Body of pancreas (tissue), 4 donors: ENCODE data around the gene FBXO10. TPM values are rescaled to one million over a fixed set of nuclear protein-coding genes. Genes with fewer than 3 reads are reported as not detected.

Source experiments
- ATAC-seq: fragments of 150-250 bp; one replicate; pipeline ENCODE4 v1.9.1; 2016
- DNase-seq, 4 donors: peaks; one replicate each; pipeline ENCODE4 v3.0.0-alpha.2; 2019
- H3K27ac ChIP-seq, 4 donors: fragments of 200-600 bp; sonication (generic); 1 replicate in 3 of 4; 2 replicates in 1 of 4; pipeline versions ENCODE4 v1.5.1 to v1.6.1; 2016 to 2019; ENCODE audit warnings: mild to moderate bottlenecking in 1 of 4, mixed read lengths in 1 of 4, moderate library complexity in 1 of 4
- H3K27me3 ChIP-seq, 2 donors: fragments of 200-600 bp; sonication (generic); one replicate each; pipeline ENCODE4 v1.6.0; 2016; ENCODE audit warnings: mild to moderate bottlenecking in 1 of 2
- H3K36me3 ChIP-seq, 2 donors: fragments of 200-600 bp; sonication (generic); replicated peaks in 1 of 2; 2 replicates each; pipeline ENCODE4 v1.5.1; 2016; ENCODE audit warnings: low read depth in 2 of 2; ENCODE audit not compliant: insufficient read depth in 1 of 2
- H3K4me1 ChIP-seq: fragments of 200-600 bp; sonication (generic); one replicate; pipeline ENCODE4 v1.6.0; 2016
- H3K4me3 ChIP-seq, 2 donors: fragments of 200-600 bp; sonication (generic); 1 replicate in 1 of 2; 2 replicates in 1 of 2; pipeline ENCODE4 v1.5.1; 2016 to 2019
- H3K9me3 ChIP-seq, 3 donors: fragments of 200-600 bp; sonication (generic); 1 replicate in 2 of 3; 2 replicates in 1 of 3; pipeline ENCODE4 v1.5.1; 2016
- POLR2A ChIP-seq, 3 donors: fragments of 450-650 bp; IDR thresholded peaks; one replicate each; pipeline ENCODE4 v1.6.1; 2016; ENCODE audit warnings: antibody characterized with exemption in 3 of 3, mild to moderate bottlenecking in 2 of 3
- WGBS, 2 donors: methylation state at CpG; one replicate each; pipeline ENCODE4 v1.1.5; 2017; 5-methylcytosine and 5-hydroxymethylcytosine counted together
- intact Hi-C: fragments of 100-400 bp; cut with DNase I; formaldehyde crosslinking; loops from one replicate; pipeline ENCODE4 v1.15.1; 2023
- total RNA-seq, 2 donors: library from RNA; depleted of rRNA; stranded (reverse); fragments of >200 nt; gene quantifications; one replicate each; pipeline ENCODE4 v1.1.0, GENCODE V29; 2016
- TF ChIP-seq, protein P1 (sequence below), 7 experiments: fragments of 450-650 bp in 4 of 7; fragments of 200-600 bp in 3 of 7; sonication (generic) in 3 of 7; IDR thresholded peaks; one replicate each; pipeline ENCODE4 v1.5.1; 2016 to 2019; ENCODE audit warnings: antibody characterized with exemption in 7 of 7

FBXO10 gene
- 10 to 100 TPM; 13.2 to 15.3 TPM for total RNA-seq

DNA sequence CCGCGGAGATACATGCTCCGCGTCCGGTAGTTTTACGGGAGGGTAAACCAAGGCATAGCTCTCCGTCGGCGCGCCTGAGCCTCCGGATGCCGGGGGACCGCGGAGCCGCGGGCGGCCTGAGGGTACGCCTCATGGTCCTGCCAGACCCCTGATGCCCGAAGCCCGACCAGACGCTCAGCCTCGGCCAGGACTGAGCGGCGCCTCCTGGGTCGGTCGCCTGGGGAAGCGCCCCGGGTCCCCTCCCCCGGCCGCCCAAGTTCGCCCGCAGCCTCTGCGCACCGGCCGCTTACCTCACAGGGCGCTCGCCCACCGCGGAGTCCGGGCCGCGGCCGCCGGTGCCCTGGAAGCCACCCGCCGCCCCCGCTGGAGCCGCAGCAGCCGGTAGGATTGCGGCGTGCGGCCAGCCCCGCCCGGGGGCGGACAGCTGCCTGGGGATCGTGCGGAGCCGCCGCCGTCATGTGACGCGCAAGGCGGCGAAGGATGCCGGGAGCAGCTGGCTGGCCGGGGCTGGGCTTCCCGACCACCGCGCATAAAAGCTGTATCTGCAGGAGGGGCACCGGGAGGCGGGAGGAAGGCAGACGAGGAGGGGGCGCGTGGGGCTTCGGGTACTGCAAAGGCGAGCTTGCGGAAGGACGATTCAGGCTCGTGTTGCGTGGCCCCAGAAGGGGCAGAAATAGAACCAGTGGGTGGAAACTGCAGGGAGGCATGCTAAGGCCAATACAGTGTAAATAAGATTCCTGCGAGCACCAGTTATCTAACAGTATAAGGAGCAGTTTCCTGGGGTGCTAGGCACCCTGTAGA, at the start of gene FBXO10:
TSS of gene FBXO10 (minus strand) at position 460 of the 801 bp plus-strand sequence. CDS start 34,612 bp downstream, outside the sequence.
- Histone ChIP-seq H3K4me3 (peak within 1 kb of the TSS; percentile 54 to 67), H3K27me3 (no peaks in the 10 kb centered on the region), H3K9me3 (no peaks in the 10 kb centered on the region), H3K4me1 (peaks cover 27% of the 10 kb centered on the region), H3K27ac (peak within 1 kb of the TSS; percentile 75 to 83 (median 78)), H3K36me3 (peaks cover 0 to 3% of the 10 kb centered on the region in 2 donors)
- TF ChIP-seq POLR2A (IDR thresholded peaks at IDR 0.05): peak; percentile 54 to 71 (median 54)
- TF ChIP-seq, protein P1, sequence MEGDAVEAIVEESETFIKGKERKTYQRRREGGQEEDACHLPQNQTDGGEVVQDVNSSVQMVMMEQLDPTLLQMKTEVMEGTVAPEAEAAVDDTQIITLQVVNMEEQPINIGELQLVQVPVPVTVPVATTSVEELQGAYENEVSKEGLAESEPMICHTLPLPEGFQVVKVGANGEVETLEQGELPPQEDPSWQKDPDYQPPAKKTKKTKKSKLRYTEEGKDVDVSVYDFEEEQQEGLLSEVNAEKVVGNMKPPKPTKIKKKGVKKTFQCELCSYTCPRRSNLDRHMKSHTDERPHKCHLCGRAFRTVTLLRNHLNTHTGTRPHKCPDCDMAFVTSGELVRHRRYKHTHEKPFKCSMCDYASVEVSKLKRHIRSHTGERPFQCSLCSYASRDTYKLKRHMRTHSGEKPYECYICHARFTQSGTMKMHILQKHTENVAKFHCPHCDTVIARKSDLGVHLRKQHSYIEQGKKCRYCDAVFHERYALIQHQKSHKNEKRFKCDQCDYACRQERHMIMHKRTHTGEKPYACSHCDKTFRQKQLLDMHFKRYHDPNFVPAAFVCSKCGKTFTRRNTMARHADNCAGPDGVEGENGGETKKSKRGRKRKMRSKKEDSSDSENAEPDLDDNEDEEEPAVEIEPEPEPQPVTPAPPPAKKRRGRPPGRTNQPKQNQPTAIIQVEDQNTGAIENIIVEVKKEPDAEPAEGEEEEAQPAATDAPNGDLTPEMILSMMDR (IDR thresholded peaks at IDR 0.05): no peak
- DNase-seq (peak; percentile 72 to 83 (median 75)), ATAC-seq (peak; percentile 92)
- intact Hi-C loops: no loop called here
- 0 to 1% methylated on average over 17 to 79 of the region's 81 CpGs for WGBS, 2 donors

- TF ChIP-seq, protein P1 (IDR thresholded peaks at IDR 0.05): no peak
- TF ChIP-seq POLR2A (IDR thresholded peaks at IDR 0.05): no peak
- H3K4me1 ChIP-seq: no peaks in the 10 kb centered on the region
- H3K4me3 ChIP-seq: no peak overlapping the region
- H3K36me3 ChIP-seq: no peaks in the 10 kb centered on the region
- H3K27ac ChIP-seq: no peak overlapping the region
- ATAC-seq (no peak), DNase-seq (no peak)
- intact Hi-C loops: no loop called here
- no peaks in the 10 kb centered on the region for H3K9me3 ChIP-seq
- WGBS, 2 donors: 76 to 81% methylated on average over 12 of the region's 12 CpGs
- no peaks in the 10 kb centered on the region for H3K27me3 ChIP-seq
Measured at GRCh38 chr9:37625758-37626147, 49.6 kb upstream of the FBXO10 start.

DNA sequence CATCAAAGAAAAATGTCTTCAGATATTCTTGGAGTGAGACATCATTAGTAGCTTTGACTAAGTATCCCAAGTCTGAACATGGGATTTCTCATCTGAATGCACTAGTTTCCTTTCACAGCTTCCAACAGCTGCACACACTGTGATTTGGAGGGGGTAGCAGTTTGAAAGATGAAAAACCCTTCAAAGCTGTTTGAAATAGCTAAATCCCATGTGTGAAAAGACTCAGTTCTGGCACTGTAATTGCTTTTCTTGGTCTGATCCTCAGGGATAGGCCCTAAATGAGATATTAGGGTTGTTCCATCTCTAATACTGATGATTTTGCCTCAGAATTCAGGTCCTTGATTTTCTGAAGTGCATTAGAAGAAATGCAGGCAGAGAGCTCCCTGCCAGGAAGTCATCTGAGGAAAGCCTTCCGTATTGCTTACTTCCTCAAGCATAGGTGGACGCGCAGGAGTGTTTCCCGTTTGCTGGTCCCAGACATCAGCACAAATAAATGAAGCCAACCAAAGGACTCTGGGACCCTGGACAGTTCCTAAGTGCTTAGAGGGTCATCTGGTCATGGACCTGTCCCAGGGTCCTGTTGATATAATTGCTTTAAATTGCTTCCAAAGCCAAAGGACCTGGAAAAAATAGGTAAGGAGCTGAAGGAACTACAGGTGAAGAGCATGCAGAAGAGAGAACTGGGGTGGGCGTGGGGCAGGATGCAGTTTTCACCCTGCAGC, 49.0 kb upstream of the FBXO10 start:
- Histone ChIP-seq H3K27me3 (no peaks in the 10 kb centered on the region), H3K4me3 (no peak overlapping the region), H3K36me3 (no peaks in the 10 kb centered on the region), H3K27ac (no peak overlapping the region), H3K4me1 (no peaks in the 10 kb centered on the region), H3K9me3 (no peaks in the 10 kb centered on the region)
- intact Hi-C loops: no loop called here
- no peak for ATAC-seq
- 78 to 86% methylated on average over 5 of the region's 5 CpGs for WGBS, 2 donors
- no peak for DNase-seq
- TF ChIP-seq POLR2A (IDR thresholded peaks at IDR 0.05): no peak
- TF ChIP-seq, protein P1 (IDR thresholded peaks at IDR 0.05): no peak

GRCh38 chr9:37624073-37624472, 47.9 kb upstream of the FBXO10 start:
- Histone ChIP-seq H3K9me3 (no peaks in the 10 kb centered on the region), H3K4me3 (no peak overlapping the region), H3K27me3 (no peaks in the 10 kb centered on the region), H3K27ac (no peak overlapping the region), H3K4me1 (no peaks in the 10 kb centered on the region), H3K36me3 (no peaks in the 10 kb centered on the region)
- 80 to 92% methylated on average over 1 of the region's 1 CpG for WGBS, 2 donors
- no peak for ATAC-seq
- intact Hi-C loops: no loop called here
- DNase-seq: no peak
- TF ChIP-seq, protein P1 (IDR thresholded peaks at IDR 0.05): no peak
- no peak for TF ChIP-seq POLR2A (IDR thresholded peaks at IDR 0.05)
